Posterior vena cava (tissue), 2 donors: ENCODE results near the gene CCDC142. TPM values are rescaled to one million over a fixed set of nuclear protein-coding genes. Genes with fewer than 3 reads are reported as not detected.
"Not testable (repeated sequence)": the region's sequence is repeated elsewhere in the genome, so short reads cannot be mapped to it uniquely, and the experiment has no call there.

ENCODE experiments used
- DNase-seq: peaks from one replicate; pipeline ENCODE4 v3.0.0-alpha.2; 2020; ENCODE audit warnings: low spot score
- intact Hi-C, 2 donors: fragments of 100-400 bp; cut with DNase I; formaldehyde crosslinking; loops; one replicate each; pipeline versions ENCODE4 v1.14.1 to v1.14.2; 2022 to 2023
- total RNA-seq, 2 donors: library from RNA; stranded (reverse); fragmentation: NEBNext Ultra II Directional; extraction: Animal tissue kit (Norgen Biotek cat#: 25700); gene quantifications; one replicate each; pipeline ENCODE4 v1.2.1, GENCODE V29; 2021
- donor health status: DM: yes; HTN: yes; CAD: no.
- donor health status: DM: yes; HTN: yes; CAD: no.

The CCDC142 gene
- total RNA-seq, 2 donors from 2014 or later = 9.9 to 11.2 TPM

- DNase-seq = peak; percentile 91
- intact Hi-C loops = loop anchor here (5.0 kb wide), 2 partner anchors 100 to 105 kb away; no protein-coding TSS in a partner anchor
Observed at GRCh38 chr2:74481961-74482800, 617 bp downstream of the CCDC142 start.

- DNase-seq = no peak
- intact Hi-C loops = loop anchor here (5.0 kb wide), 2 partner anchors 101 to 106 kb away; no protein-coding TSS in a partner anchor
Observed at GRCh38 chr2:74481431-74481830, 1.4 kb downstream of the CCDC142 start.

- intact Hi-C loops = no loop called here
- DNase-seq = peak; percentile 58
Observed at GRCh38 chr2:74474899-74475298, 7.9 kb downstream of the CCDC142 start.

GRCh38 chr2:74474481-74474880 is 8.3 kb downstream of the CCDC142 start:
- DNase-seq = peak; percentile 76
- intact Hi-C loops = no loop called here

- DNase-seq = no peak
- intact Hi-C loops = no loop called here
Observed at GRCh38 chr2:74472945-74473258, 9.9 kb downstream of the CCDC142 start.

- intact Hi-C loops = no loop called here
Observed at GRCh38 chr2:74472086-74472944, 10.5 kb downstream of the CCDC142 start, which contains the start of gene MRPL53. TSS of gene MRPL53 (minus strand) at chr2:74472680. CDS start at chr2:74472660, 20 bp downstream.

GRCh38 chr2:74471332-74472065 is 11.3 kb downstream of the CCDC142 start:
- peak; percentile 38 for DNase-seq
- intact Hi-C loops = no loop called here

More at GRCh38 chr2:74472086-74472944, 10.5 kb downstream of the CCDC142 start, which contains the start of gene MRPL53:
- peak; percentile 98 for DNase-seq

GRCh38 chr2:74470742-74471141 is 12.1 kb downstream of the CCDC142 start:
- intact Hi-C loops = not testable (repeated sequence)
- DNase-seq = peak; percentile 47

GRCh38 chr2:74464406-74464805 is 18.4 kb downstream of the CCDC142 start:
- intact Hi-C loops = no loop called here
- no peak for DNase-seq

- no peak for DNase-seq
- intact Hi-C loops = no loop called here
Observed at GRCh38 chr2:74462786-74463105, 20.1 kb downstream of the CCDC142 start.

GRCh38 chr2:74462054-74462785 is 20.6 kb downstream of the CCDC142 start:
- DNase-seq = peak; percentile 71
- intact Hi-C loops = no loop called here

GRCh38 chr2:74461187-74462053 is 21.4 kb downstream of the CCDC142 start:
- DNase-seq = peak; percentile 78
- intact Hi-C loops = no loop called here

- intact Hi-C loops = not testable (repeated sequence)
- peak; percentile 50 for DNase-seq
Observed at GRCh38 chr2:74460187-74460586, 22.6 kb downstream of the CCDC142 start.

- intact Hi-C loops = not testable (repeated sequence)
- DNase-seq = peak; percentile 70
Observed at GRCh38 chr2:74459503-74460118, 23.2 kb downstream of the CCDC142 start.

GRCh38 chr2:74458938-74459363 is 23.8 kb downstream of the CCDC142 start:
- intact Hi-C loops = no loop called here
- peak; percentile 63 for DNase-seq

GRCh38 chr2:74458132-74458937 is 24.5 kb downstream of the CCDC142 start, which contains the start of gene WBP1:
TSS of gene WBP1 (plus strand) at chr2:74458438. CDS start at chr2:74458603, 165 bp downstream.
- DNase-seq = peak; percentile 100
- intact Hi-C loops = no loop called here
